HK-2 (cell line): ENCODE results near the gene SCAMP4.
A peak's percentile ranks its signal among the peaks of the same experiment; 100 is the strongest.

ENCODE experiments used
- DNase-seq: peaks from one replicate; pipeline ENCODE4 v3.0.0-alpha.2; 2018; ENCODE audit not compliant: unreplicated experiment

SCAMP4 gene

GRCh38 chr19:1956868-1957492, 51.8 kb downstream of the SCAMP4 start:
- DNase-seq: no peak

GRCh38 chr19:1957562-1958248, 52.5 kb downstream of the SCAMP4 start:
- DNase-seq: no peak

- DNase-seq: no peak
Observed at GRCh38 chr19:1959928-1960589, 54.9 kb downstream of the SCAMP4 start.

GRCh38 chr19:1961000-1961883, 56.0 kb downstream of the SCAMP4 start:
- peak; percentile 41 for DNase-seq

- DNase-seq: no peak
Observed at GRCh38 chr19:1962674-1963073, 57.5 kb downstream of the SCAMP4 start.

- no peak for DNase-seq
Observed at GRCh38 chr19:1967087-1967608, 61.9 kb downstream of the SCAMP4 start.

- no peak for DNase-seq
Observed at GRCh38 chr19:1968279-1969175, 63.3 kb downstream of the SCAMP4 start.

- DNase-seq: no peak
Observed at GRCh38 chr19:1969176-1970002, 64.2 kb downstream of the SCAMP4 start.

- no peak for DNase-seq
Observed at GRCh38 chr19:1970003-1970805, 65.0 kb downstream of the SCAMP4 start.

GRCh38 chr19:1970806-1971502, 65.8 kb downstream of the SCAMP4 start:
- no peak for DNase-seq

GRCh38 chr19:1974381-1975161, 69.4 kb downstream of the SCAMP4 start:
- no peak for DNase-seq

GRCh38 chr19:1975162-1975480, 69.9 kb downstream of the SCAMP4 start:
- no peak for DNase-seq
